ENCODE results near the gene SLC35F3.
"Not testable (repeated sequence)": the region's sequence is repeated elsewhere in the genome, so short reads cannot be mapped to it uniquely, and the experiment has no call there.

The SLC35F3 gene

GRCh38 chr1:233904633-233905415, at the start of gene SLC35F3:
TSS of gene SLC35F3 (plus strand) at chr1:233904676.
- DNase-seq (ENCODE audit: low spot score), result peak; percentile 93

DNA sequence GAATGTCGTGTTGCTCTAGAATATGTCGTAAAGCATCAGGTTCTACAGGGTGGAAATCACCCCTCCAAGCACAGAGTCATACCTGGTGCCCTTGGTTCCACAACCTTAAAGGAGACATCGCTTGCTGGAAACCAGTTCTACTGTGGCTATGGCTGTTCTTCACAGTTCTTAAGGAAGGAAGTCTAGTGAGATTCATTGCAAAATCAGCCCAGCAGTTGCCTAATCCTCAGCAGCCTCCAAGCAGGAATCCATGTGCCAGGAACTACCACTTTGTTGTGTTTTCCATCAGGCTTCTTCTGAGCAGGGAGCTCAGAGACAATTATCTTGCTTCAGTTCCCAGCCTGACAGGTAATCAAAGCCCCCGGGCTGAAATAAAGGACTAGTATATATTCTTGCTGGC, 45.0 kb upstream of the SLC35F3 start:
- no peak for DNase-seq (ENCODE audit: low spot score)

DNA sequence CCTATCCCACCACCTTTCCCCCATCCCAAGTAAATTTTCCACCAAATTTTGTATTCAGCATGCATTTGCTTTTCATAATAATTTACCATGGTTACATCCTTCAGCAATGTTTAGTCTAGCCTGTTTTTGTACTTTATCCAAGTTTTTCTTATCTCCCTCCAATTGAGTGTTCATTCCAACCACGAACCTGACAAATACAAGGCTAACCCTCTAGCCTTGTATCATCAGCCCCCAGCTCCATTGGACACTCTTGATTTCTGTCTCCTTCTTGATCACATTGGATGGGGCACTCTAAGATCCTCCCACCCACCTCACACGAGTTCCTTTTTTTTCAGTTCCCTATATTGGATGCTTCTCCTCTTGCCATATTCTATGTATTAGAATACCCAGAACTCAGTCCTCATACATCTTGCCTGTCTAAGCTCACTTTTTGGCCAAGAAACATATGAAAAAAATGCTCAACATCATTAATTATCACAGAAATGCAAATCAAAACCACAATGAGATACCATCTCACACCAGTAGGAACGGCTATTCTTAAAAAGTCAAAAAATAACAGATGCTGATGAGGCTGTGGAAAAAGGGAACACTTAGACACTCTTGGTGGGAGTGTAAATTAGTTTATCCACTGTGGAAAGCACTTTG, 40.5 kb upstream of the SLC35F3 start:
- DNase-seq (ENCODE audit: low spot score), result no peak

DNA sequence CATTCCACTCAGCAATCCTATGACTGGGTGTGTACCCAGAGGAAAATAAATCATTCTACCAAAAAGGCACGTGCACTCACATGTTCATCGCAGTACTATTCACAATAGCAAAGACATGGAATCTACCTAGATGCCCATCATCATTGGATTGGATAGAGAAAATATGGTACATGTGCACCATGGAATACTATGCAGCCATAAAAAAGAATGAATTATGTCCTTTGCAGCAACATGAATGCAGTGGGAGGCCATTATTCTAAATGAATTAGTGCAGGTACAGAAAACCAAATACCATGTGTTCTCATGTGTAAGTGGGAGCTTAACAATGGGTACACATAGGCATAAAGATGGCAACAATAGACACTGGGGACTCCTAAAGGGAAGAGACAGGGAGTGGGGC, 39.9 kb upstream of the SLC35F3 start:
- DNase-seq (ENCODE audit: low spot score), result no peak

DNA sequence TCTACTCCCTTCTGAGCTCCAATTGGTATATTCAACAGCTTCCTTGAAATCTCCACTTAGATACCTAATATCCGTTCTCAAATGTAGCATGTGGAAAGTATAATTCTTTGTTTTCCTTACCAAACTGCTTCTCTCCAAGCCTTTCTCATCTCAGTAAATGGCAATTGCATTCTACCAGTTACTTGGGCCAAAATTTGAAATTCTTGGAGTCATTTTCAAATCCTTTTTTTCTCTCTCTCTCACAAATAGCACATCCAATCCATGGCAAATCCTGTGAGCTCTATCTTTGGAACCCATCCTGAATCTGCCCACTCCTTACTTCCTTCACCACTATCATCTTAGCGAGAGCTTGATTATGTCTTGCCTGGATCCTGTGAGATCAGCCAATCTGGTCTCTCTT, 39.3 kb upstream of the SLC35F3 start:
- DNase-seq (ENCODE audit: low spot score), result no peak

DNA sequence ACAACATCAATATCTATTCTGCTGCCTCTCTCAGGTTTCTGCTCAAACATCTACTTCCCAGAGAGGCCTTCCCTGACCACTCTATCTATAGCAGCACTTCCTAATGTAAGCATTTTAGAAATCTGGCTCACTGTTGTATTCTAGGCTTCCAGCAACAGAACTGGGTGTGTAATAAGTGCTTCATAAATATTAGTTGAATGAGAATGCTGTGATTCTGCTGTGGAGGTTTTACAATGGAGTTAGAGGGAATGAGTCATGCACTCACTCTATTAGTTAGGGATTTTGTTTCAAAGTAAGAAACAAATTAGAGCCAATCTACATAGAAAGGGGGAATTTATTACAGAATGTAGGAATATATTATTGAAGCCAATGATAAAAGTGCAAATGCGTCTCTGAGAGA, 38.6 kb upstream of the SLC35F3 start:
- no peak for DNase-seq (ENCODE audit: low spot score)

- DNase-seq (ENCODE audit: low spot score), result no peak
Measured at GRCh38 chr1:233867028-233867427, 37.4 kb upstream of the SLC35F3 start.

DNA sequence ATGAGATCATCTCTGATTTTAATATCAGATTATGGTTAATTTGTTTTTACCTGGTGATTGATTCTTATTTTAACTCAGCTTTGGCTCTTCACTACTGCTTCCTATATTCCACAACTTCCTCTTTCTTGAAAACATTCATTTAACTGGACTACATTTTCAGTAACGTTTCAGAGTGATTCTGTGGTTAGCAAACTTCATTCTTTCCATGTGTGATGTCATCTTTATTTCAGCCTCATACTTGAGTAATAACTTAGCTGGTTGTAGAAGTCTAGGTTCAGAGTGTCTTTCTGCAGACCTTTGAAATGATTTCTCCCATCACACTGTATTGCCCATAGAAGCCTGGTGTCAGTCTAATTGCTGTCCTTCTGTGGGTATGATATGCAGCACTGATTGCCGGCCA, 36.0 kb upstream of the SLC35F3 start:
- no peak for DNase-seq (ENCODE audit: low spot score)

DNA sequence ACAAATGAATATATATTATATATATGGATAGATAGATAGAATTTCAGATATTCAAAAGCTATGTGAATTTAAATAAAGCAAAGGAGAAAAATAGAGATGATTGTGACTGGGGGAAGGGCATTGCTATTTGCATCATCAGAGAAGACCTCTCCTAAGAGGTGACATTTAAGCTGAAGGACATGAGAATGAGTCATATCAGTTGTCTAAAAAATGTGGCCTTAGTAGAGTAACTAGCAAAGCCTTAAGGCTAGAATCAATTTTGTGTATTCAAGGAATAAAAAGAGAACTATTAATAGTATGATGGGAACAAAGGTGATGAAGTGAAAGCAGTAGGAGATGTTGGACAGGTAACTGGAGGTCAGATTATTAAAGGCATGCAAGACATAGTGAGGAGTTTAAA, 34.8 kb upstream of the SLC35F3 start:
- no peak for DNase-seq (ENCODE audit: low spot score)

DNA sequence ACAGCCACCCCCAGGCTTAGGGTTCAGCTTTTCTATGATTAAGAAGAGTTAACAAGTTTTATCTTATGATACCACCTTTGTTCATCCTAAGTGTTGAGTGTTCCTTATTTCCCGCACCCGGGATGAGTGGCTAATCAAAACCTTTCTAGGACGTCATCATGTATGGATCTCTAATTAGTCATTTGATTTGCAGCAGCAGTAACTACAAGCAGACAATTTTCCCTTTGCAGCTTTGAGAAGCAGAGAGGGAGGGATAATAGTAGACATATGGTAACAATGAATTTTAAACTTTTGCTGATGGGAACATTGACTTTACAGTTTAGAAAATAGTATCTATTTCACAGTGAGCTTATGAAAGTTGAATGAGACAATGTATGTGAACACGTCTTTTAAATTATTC, 30.8 kb upstream of the SLC35F3 start:
- no peak for DNase-seq (ENCODE audit: low spot score)

DNA sequence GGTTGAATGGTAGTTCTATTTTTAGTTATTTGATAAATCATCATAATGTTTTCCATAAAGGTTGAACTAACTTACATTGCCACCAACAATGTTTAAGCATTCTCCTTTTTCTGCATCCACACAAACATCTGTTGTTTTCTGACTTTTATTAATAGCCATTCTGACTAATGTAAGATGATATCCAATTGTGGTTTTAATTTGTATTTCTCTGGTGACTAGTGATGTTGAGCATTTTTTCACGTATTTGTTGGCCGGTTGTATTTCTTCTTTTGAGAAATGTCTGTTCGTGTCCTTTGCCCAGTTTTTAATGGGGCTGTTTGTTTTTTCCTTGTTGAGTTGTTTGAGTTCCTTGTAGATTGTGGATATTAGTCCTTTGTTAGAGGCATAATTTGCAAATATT, 24.6 kb upstream of the SLC35F3 start:
- no peak for DNase-seq (ENCODE audit: low spot score)

DNA sequence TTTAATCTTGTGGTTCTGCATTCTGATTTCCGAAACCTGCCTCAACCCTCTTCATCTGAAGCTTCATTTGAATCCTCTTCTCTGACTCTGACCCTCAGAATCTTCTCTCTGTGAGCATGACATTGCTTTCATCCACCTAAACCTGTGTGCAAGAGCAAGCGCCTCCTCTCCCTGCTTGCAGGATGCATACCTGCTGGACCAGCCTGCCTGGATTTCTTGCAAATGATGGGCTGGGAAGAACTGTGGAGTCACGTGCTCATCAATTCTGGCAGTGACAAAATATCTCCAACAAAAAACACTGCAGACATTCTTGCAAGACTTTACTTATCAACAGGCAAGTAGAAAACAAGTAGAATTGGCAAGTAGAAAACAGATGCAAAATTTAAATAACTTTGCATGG, 20.8 kb upstream of the SLC35F3 start:
- DNase-seq (ENCODE audit: low spot score), result peak; percentile 21

DNA sequence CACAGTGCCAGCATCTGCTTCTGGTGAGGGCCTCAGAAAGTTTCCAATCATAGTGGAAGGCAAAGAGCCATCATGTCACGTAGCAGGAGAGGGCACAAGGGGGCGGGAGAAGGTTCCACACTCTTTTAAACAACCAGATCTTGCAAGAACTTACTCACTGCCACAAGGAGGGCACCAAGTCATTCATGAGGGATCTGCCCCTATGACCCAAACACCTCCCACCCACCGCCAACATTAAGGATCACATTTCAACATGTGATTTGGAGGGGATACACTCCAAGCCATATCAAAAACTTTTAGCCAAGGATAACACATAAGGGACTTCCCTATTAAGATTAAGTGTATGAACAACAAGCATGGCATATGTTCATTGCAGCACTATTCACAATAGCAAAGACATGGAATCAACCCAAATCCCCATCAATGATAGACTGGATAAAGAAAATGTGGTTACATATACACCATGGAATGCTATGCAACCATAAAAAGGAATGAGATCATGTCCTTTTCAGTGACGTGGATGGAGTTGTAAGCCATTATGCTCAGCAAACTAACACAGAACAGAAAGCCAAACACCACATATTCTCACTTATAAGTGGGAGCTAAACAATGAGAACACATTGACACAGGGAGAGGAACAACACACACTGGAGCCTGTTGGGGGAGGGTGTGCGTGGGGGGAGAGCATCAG, 19.9 kb upstream of the SLC35F3 start:
- DNase-seq (ENCODE audit: low spot score), result no peak

DNA sequence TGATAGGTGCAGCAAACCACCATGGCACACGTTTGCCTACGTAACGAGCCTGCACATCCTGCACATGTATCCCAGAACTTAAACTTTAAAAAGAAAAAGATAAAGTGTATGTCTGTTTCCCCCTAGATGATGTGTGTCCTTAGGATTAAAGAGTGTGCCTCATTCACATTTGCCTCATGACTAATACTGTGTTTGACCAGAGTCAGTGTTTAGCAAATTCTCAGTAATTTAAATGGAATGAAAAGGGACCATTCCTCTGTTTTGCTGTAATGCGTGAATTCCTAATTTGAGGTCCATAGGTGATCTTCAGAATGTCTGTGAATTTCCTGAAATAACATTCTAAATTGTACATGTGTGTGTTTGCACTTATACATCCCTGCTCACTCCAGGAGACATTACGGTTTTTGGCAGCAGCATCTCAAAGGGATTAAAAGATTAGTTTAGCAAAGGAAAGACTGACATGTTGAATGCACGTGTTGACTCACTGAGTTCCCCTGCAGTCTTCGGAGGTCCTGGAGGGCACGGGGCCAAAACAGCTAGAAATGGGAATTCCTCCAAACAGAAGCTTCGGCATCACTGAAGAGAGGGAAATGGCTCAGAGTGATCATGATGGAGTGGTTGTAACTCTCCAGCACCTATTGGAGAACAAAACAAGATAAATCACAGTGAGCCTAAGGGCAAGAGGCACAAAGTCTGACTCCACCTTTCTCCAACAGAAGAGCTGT, 19.1 kb upstream of the SLC35F3 start:
- no peak for DNase-seq (ENCODE audit: low spot score)

GRCh38 chr1:233891151-233891550, 13.3 kb upstream of the SLC35F3 start:
- DNase-seq (ENCODE audit: low spot score), result not testable (repeated sequence)

GRCh38 chr1:233897325-233898162, 6.9 kb upstream of the SLC35F3 start:
- no peak for DNase-seq (ENCODE audit: low spot score)

GRCh38 chr1:233901495-233901894, 3.0 kb upstream of the SLC35F3 start:
- no peak for DNase-seq (ENCODE audit: low spot score)

DNA sequence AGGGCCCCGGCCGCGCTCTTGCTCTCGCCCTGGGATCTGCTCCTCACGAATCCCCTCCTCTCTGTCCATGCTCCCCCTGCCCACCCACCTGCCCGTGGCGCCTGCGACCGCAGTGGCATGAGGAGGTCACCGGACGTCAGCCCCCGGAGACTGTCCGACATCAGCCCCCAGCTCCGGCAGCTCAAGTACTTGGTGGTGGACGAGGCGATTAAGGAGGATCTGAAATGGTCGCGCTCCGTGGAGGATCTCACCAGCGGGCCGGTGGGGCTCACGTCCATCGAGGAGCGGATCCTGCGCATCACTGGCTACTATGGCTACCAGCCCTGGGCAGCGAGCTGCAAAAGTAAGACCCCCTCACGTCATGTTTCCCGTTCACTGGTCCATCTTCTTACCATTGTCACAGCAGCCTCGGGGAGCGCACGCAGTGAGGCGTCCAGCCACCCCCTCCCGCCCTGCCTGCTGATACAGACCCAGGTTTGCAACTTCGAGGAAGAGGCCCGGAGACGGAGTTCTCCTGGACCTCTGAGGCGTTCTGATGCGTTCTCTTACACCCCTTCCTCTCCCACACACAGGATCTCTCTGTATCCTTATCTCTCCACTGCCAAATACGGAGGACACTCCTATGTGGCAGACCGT, 1.1 kb downstream of the SLC35F3 start:
- peak; percentile 8 for DNase-seq (ENCODE audit: low spot score)

- no peak for DNase-seq (ENCODE audit: low spot score)
Measured at GRCh38 chr1:233907151-233907550, 2.7 kb downstream of the SLC35F3 start.

GRCh38 chr1:233908092-233908491, 3.6 kb downstream of the SLC35F3 start:
- no peak for DNase-seq (ENCODE audit: low spot score)

- DNase-seq (ENCODE audit: low spot score), result no peak
Measured at GRCh38 chr1:233909195-233909594, 4.7 kb downstream of the SLC35F3 start.
